K562 (cell line): ENCODE measurements around the gene TCF21. TPM values are rescaled to one million over a fixed set of nuclear protein-coding genes. Genes with fewer than 3 reads are reported as not detected.

Experiments
- ATAC-seq: fragments of 200-7000 bp; cut with Tn5 transposase; 3 replicates; pipeline ENCODE4 v1.9.1; 2020; ENCODE audit warnings: moderate library complexity
- BruUV-seq: library from RNA; stranded (reverse); fragments of 400-500 nt; replicated peaks from 2 replicates; lab custom pipeline; 2021; lab: Mats Ljungman, UMichigan
- CTCF ChIA-PET: fragments of 300-600 bp; formaldehyde crosslinking; extraction: SDS; loops from one replicate; lab custom pipeline; 2021; ENCODE audit warnings: low intra/inter-chr PET ratio; lab: Yijun Ruan, JAX
- POLR2A ChIA-PET: fragments of 300-600, 350-650 bp; sonication (Branson Sonifier 250); formaldehyde crosslinking; extraction: SDS; loops from one replicate; lab custom pipeline; 2021; ENCODE audit warnings: antibody characterized with exemption, inconsistent platforms; lab: Yijun Ruan, JAX
- DNase-seq, 4 experiments: peaks; one replicate each; pipeline versions ENCODE4 v3.0.0 to v3.0.0-alpha.2; 2011 to 2018; ENCODE audit warnings: low spot score in 3 of 4, mixed read lengths in 3 of 4; ENCODE audit errors: extremely low read depth in 1 of 4
- FAIRE-seq: peaks from 2 replicates; lab custom pipeline; 2011; peaks lifted over from hg19 to GRCh38; lab: Jason Lieb, UNC
- H2AFZ ChIP-seq: 2 replicates; pipeline ENCODE4 v1.6.0; 2011; ENCODE audit warnings: low read depth, low read length, control low read depth, inconsistent platforms
- H3K27ac ChIP-seq: fragments of 200-600 bp; 3 replicates; pipeline ENCODE4 v1.8.0; 2011; ENCODE audit warnings: low read depth, mild to moderate bottlenecking, control low read depth, inconsistent platforms, low read length, moderate library complexity, mixed read lengths; ENCODE audit errors: extremely low read depth
- H3K27me3 ChIP-seq, 2 experiments: fragments of 300-600 bp in 1 of 2; 2 replicates in 1 of 2; 3 replicates in 1 of 2; pipeline versions ENCODE4 v1.6.0 to v1.8.0; 2011; ENCODE audit warnings: inconsistent platforms in 2 of 2, low read length in 2 of 2, mild to moderate bottlenecking in 1 of 2, mixed read lengths in 1 of 2, moderate library complexity in 1 of 2; ENCODE audit not compliant: control insufficient read depth in 2 of 2, insufficient read depth in 2 of 2
- H3K36me3 ChIP-seq: fragments of 300-600 bp; 3 replicates; pipeline ENCODE4 v1.8.0; 2011; ENCODE audit warnings: mild to moderate bottlenecking, low read length, inconsistent platforms; ENCODE audit not compliant: control insufficient read depth, insufficient read depth
- H3K4me1 ChIP-seq, 2 experiments: fragments of 200-600 bp in 1 of 2; replicated peaks in 1 of 2; 2 replicates in 1 of 2; 3 replicates in 1 of 2; pipeline versions ENCODE4 v1.5.1 to v1.8.0; 2011; ENCODE audit warnings: inconsistent platforms in 2 of 2, low read length in 2 of 2, mild to moderate bottlenecking in 1 of 2, mixed read lengths in 1 of 2, moderate library complexity in 1 of 2; ENCODE audit not compliant: control insufficient read depth in 2 of 2, insufficient read depth in 2 of 2
- H3K4me2 ChIP-seq: 2 replicates; pipeline ENCODE4 v1.6.1; 2011; ENCODE audit warnings: low read length, control low read depth, inconsistent platforms, mixed read lengths; ENCODE audit not compliant: insufficient read depth
- H3K4me3 ChIP-seq: fragments of 200-600 bp; sonication (generic), shearing (Covaris generic); 2 replicates; pipeline ENCODE4 v1.5.1; 2016; ENCODE audit warnings: control low read depth, inconsistent platforms
- H3K79me2 ChIP-seq: fragments of 200-600 bp; 3 replicates; pipeline ENCODE4 v1.8.0; 2011; ENCODE audit warnings: low read length, inconsistent platforms; ENCODE audit not compliant: control insufficient read depth, insufficient read depth
- H3K9ac ChIP-seq, 2 experiments: 2 replicates each; pipeline versions ENCODE4 v1.6.0 to v1.6.1; 2011; ENCODE audit warnings: low read depth in 2 of 2, low read length in 2 of 2, control low read depth in 1 of 2, inconsistent platforms in 1 of 2, mild to moderate bottlenecking in 1 of 2, mixed read lengths in 1 of 2; ENCODE audit not compliant: insufficient read depth in 1 of 2
- H3K9me1 ChIP-seq: one replicate; pipeline ENCODE4 v1.6.0; 2011; ENCODE audit warnings: inconsistent platforms, mild to moderate bottlenecking, low read length, moderate library complexity; ENCODE audit not compliant: control insufficient read depth, insufficient read depth
- H3K9me3 ChIP-seq: replicated peaks from 2 replicates; pipeline ENCODE4 v1.5.1; 2011; ENCODE audit warnings: low read depth, low read length, inconsistent platforms; ENCODE audit not compliant: control insufficient read depth, insufficient read depth
- H4K20me1 ChIP-seq: replicated peaks from 2 replicates; pipeline ENCODE4 v1.6.1; 2011; ENCODE audit warnings: low read length, inconsistent platforms, mixed read lengths; ENCODE audit not compliant: control insufficient read depth, insufficient read depth
- ELF4 ChIP-seq: fragments of 450-650 bp; formaldehyde crosslinking; IDR thresholded peaks from 2 replicates; pipeline ENCODE4 v1.4.0; 2022; ENCODE audit warnings: missing genetic modification characterization
- EP400 ChIP-seq: fragments of 450-650 bp; IDR thresholded peaks from 2 replicates; pipeline ENCODE4 v1.6.1; 2017; ENCODE audit warnings: antibody characterized with exemption, mild to moderate bottlenecking, moderate library complexity
- GABPA ChIP-seq: fragments of 200-800 bp; sonication (Bioruptor generic); conservative IDR thresholded peaks from 2 replicates; pipeline ENCODE4 v1.6.1; 2016; ENCODE audit warnings: low read depth, missing genetic modification characterization, missing compliant biosample characterization
- LEF1 ChIP-seq: fragments of 450-650 bp; IDR thresholded peaks from 2 replicates; pipeline ENCODE4 v1.6.1; 2016; ENCODE audit warnings: mild to moderate bottlenecking
- MEIS2 ChIP-seq: fragments of 450-650 bp; IDR thresholded peaks from 2 replicates; pipeline ENCODE4 v1.6.1; 2014; ENCODE audit warnings: mild to moderate bottlenecking; ENCODE audit not compliant: partially characterized antibody
- NCOA2 ChIP-seq, 2 experiments: fragments of 450-650 bp; IDR thresholded peaks; 2 replicates each; pipeline ENCODE4 v1.6.1; 2018; ENCODE audit warnings: mild to moderate bottlenecking in 2 of 2, moderate library complexity in 1 of 2; ENCODE audit not compliant: partially characterized antibody in 2 of 2
- NFIC ChIP-seq: fragments of 450-650 bp; IDR thresholded peaks from 2 replicates; pipeline ENCODE4 v1.6.1; 2017; ENCODE audit warnings: mild to moderate bottlenecking, inconsistent platforms
- PKNOX1 ChIP-seq: fragments of 450-650 bp; IDR thresholded peaks from 2 replicates; pipeline ENCODE4 v1.6.1; 2016
- RBM39 ChIP-seq: fragments of 200-400 bp; formaldehyde crosslinking; optimal IDR thresholded peaks from 2 replicates; pipeline ENCODE3; 2018; ENCODE audit warnings: low read depth, low read length
- THRA ChIP-seq: fragments of 450-650 bp; IDR thresholded peaks from 2 replicates; pipeline ENCODE4 v1.6.1; 2017; ENCODE audit warnings: mild to moderate bottlenecking, moderate library complexity
- ZBTB33 ChIP-seq: sonication (generic); formaldehyde crosslinking; IDR thresholded peaks from 2 replicates; pipeline ENCODE4 v1.8.1; 2023; ENCODE audit warnings: mild to moderate bottlenecking, missing genetic modification reagents
- ZNF592 ChIP-seq: fragments of 450-650 bp; IDR thresholded peaks from 2 replicates; pipeline ENCODE4 v1.6.1; 2017; ENCODE audit warnings: antibody characterized with exemption, mild to moderate bottlenecking
- WGBS: fragments of 100-300 bp; shearing (Covaris generic); methylation state at CpG from one replicate; pipeline ENCODE4 v1.1.6; 2016; ENCODE audit warnings: low coverage, mixed read lengths; ENCODE audit not compliant: insufficient coverage; ENCODE audit errors: missing lambda C conversion rate; 5-methylcytosine and 5-hydroxymethylcytosine counted together
- in situ Hi-C: fragments of 300-500 bp; cut with MboI; formaldehyde crosslinking; loops from 4 replicates; pipeline ENCODE4 v1.15.0; 2018; ENCODE audit warnings: inconsistent platforms, mixed read lengths
- intact Hi-C: fragments of 100-400 bp; cut with micrococcal nuclease; formaldehyde crosslinking; loops from 2 replicates; pipeline ENCODE4 v1.14.2; 2022
- polyA plus RNA-seq, 8 experiments: library from polyadenylated mRNA; depleted of rRNA in 4 of 8; stranded (reverse) in 5 of 8; unstranded in 3 of 8; fragments of >200 nt; fragmentation: Nextera tagmentation in 2 of 8; fragmentation: Illumina TruSeq in 1 of 8; extraction: Ambion mirVana in 2 of 8; extraction: Trizol in 1 of 8; gene quantifications; 2 replicates each; pipeline versions ENCODE4 v1.2.1 to v1.2.3, GENCODE V29; 2011 to 2014; ENCODE audit warnings: inconsistent platforms in 1 of 8, missing spikeins in 1 of 8
- total RNA-seq, 7 experiments: library from RNA; depleted of rRNA in 6 of 7; stranded (reverse); fragments of >200 nt in 6 of 7; fragmentation: Illumina TruSeq in 2 of 7; extraction: Trizol in 2 of 7; gene quantifications; 2 replicates each; pipeline versions ENCODE4 v1.2.1 to v1.2.3, GENCODE V29; 2011 to 2021; ENCODE audit warnings: low replicate concordance in 1 of 7

Gene TCF21
- total and polyA plus RNA-seq, 9 of the 15 experiments (the other 6 are each of a cell fraction or from before 2014, with no cell fraction given) = not detected

GRCh38 chr6:133938533-133938932 lies 49.6 kb downstream of the TCF21 start:
- H3K4me2 ChIP-seq = no peak overlapping the region
- no peak overlapping the region for H3K27ac ChIP-seq
- whole genome bisulfite sequencing = 57% methylated on average over 1 of the region's 1 CpG
- intact Hi-C loops = no loop called here
- H3K36me3 ChIP-seq = no peaks in the 10 kb centered on the region
- peak; percentile 6 for FAIRE-seq
- no peaks in the 10 kb centered on the region for H4K20me1 ChIP-seq
- no peak overlapping the region for H3K4me3 ChIP-seq
- H3K27me3 ChIP-seq = no peaks in the 10 kb centered on the region
- no peaks in the 10 kb centered on the region for H3K9me1 ChIP-seq
- H2AFZ ChIP-seq = peak overlapping the region; percentile 71
- no peak for DNase-seq
- ChIA-PET POLR2A (interaction anchor here (1.0 to 1.7 kb wide), 3 partner anchors 11 to 52 kb away, joined by 3 to 4 read pairs (median 3); partner anchors contain the start of gene TBPL1), CTCF (no interaction called here)
- no peaks in the 10 kb centered on the region for H3K79me2 ChIP-seq
- peaks cover 0 to 2% of the 10 kb centered on the region in 2 experiments; a peak in 3 of 5 replicates for H3K4me1 ChIP-seq
- in situ Hi-C loops = no loop called here
- BruUV-seq = no TSS peak
- 0 out of 3 replicates have a peak, but pooled peaks have one; percentile 14 for ATAC-seq
- H3K9me3 ChIP-seq = 0 out of 2 replicates have a peak, but pooled peaks cover 3% of the 10 kb centered on the region
- H3K9ac ChIP-seq = no peak overlapping the region
- peak; percentile 63 for TF ChIP-seq MEIS2
- 0 out of 2 replicates have a peak, but pooled peaks have one; percentile 29 for TF ChIP-seq ELF4 (CRISPR knock-in tag)
- TF ChIP-seq GABPA (tag) = peak; percentile 55
- TF ChIP-seq NFIC = 0 out of 2 replicates have a peak, but pooled peaks have one; percentile 4
- TF ChIP-seq LEF1 = 0 out of 2 replicates have a peak, but pooled peaks have one; percentile 27
- peak; percentile 20; the same call in 1 of the 2 replicates for TF ChIP-seq EP400
- TF ChIP-seq RBM39 = no peak
- no peak for TF ChIP-seq ZBTB33 (CRISPR knock-in tag)
- peak in 1 of 2 experiments; percentile 13 for TF ChIP-seq NCOA2 (IDR thresholded peaks at IDR 0.05; ENCODE audit: partially characterized antibody in 2 of 2)
- peak; percentile 10; the same call in 1 of the 2 replicates for TF ChIP-seq PKNOX1
- peak; percentile 47; the same call in 1 of the 2 replicates for TF ChIP-seq ZNF592
- TF ChIP-seq THRA = 0 out of 2 replicates have a peak, but pooled peaks have one; percentile 21
